Liver (tissue), 9 donors: ENCODE data around the gene KCNN1. TPM values are rescaled to one million over a fixed set of nuclear protein-coding genes. Genes with fewer than 3 reads are reported as not detected.

ENCODE experiments used
- DNase-seq: peaks from one replicate; pipeline ENCODE4 v3.0.0-alpha.2; 2017; ENCODE audit warnings: low spot score
- H3K27ac ChIP-seq, 2 donors: one replicate each; pipeline ENCODE4 v1.7.0; 2013; ENCODE audit warnings: inconsistent platforms in 2 of 2, low read length in 2 of 2, control low read depth in 1 of 2, low read depth in 1 of 2, mild to moderate bottlenecking in 1 of 2
- H3K27me3 ChIP-seq, 4 donors: one replicate each; pipeline versions ENCODE4 v1.6.1 to v1.7.0; 2013; ENCODE audit warnings: low read length in 3 of 4, inconsistent platforms in 1 of 4, mild to moderate bottlenecking in 1 of 4, moderate library complexity in 1 of 4; ENCODE audit not compliant: control insufficient read depth in 4 of 4, insufficient read depth in 4 of 4
- H3K36me3 ChIP-seq, 4 donors: one replicate each; pipeline versions ENCODE4 v1.6.1 to v1.7.0; 2013; ENCODE audit warnings: low read length in 3 of 4, mild to moderate bottlenecking in 3 of 4, low read depth in 1 of 4, moderate library complexity in 1 of 4; ENCODE audit not compliant: control insufficient read depth in 4 of 4, insufficient read depth in 3 of 4
- H3K4me1 ChIP-seq, 4 donors: one replicate each; pipeline versions ENCODE4 v1.6.1 to v1.7.0; 2013; ENCODE audit warnings: low read length in 3 of 4, mild to moderate bottlenecking in 3 of 4, moderate library complexity in 1 of 4; ENCODE audit not compliant: control insufficient read depth in 4 of 4, insufficient read depth in 4 of 4
- H3K4me3 ChIP-seq, 3 donors: one replicate each; pipeline versions ENCODE4 v1.6.1 to v1.7.0; 2013; ENCODE audit warnings: low read length in 3 of 3, control low read depth in 1 of 3, low read depth in 1 of 3, mild to moderate bottlenecking in 1 of 3
- H3K9ac ChIP-seq, 2 donors: one replicate each; pipeline ENCODE4 v1.7.0; 2013; ENCODE audit warnings: low read length in 2 of 2, mild to moderate bottlenecking in 2 of 2, moderate library complexity in 2 of 2, control low read depth in 1 of 2, low read depth in 1 of 2
- H3K9me3 ChIP-seq, 4 donors: one replicate each; pipeline versions ENCODE4 v1.6.1 to v1.7.0; 2013; ENCODE audit warnings: low read length in 3 of 4; ENCODE audit not compliant: control insufficient read depth in 4 of 4
- EGR1 ChIP-seq, 2 donors: IDR thresholded peaks; 2 replicates each; pipeline ENCODE4 v1.6.1; 2016 to 2018; ENCODE audit warnings: antibody characterized with exemption in 2 of 2, low read depth in 2 of 2
- FOXA1 ChIP-seq: IDR thresholded peaks from 2 replicates; pipeline ENCODE4 v1.6.1; 2016; ENCODE audit warnings: antibody characterized with exemption
- GABPA ChIP-seq, 2 donors: IDR thresholded peaks in 1 of 2; conservative IDR thresholded peaks in 1 of 2; 2 replicates each; pipeline ENCODE4 v1.6.1; 2016; ENCODE audit warnings: antibody characterized with exemption in 2 of 2, mild to moderate bottlenecking in 1 of 2, moderate library complexity in 1 of 2
- HNF4A ChIP-seq, 2 donors: conservative IDR thresholded peaks; 2 replicates each; pipeline ENCODE4 v1.6.1; 2016; ENCODE audit warnings: antibody characterized with exemption in 2 of 2, mild to moderate bottlenecking in 2 of 2
- JUND ChIP-seq, 2 donors: IDR thresholded peaks; 2 replicates each; pipeline ENCODE4 v1.6.1; 2016; ENCODE audit warnings: antibody characterized with exemption in 2 of 2
- NR2F2 ChIP-seq: IDR thresholded peaks from 2 replicates; pipeline ENCODE4 v1.6.1; 2016; ENCODE audit warnings: antibody characterized with exemption
- RXRA ChIP-seq, 2 donors: IDR thresholded peaks; 2 replicates each; pipeline ENCODE4 v1.6.1; 2017 to 2018; ENCODE audit warnings: antibody characterized with exemption in 2 of 2, mild to moderate bottlenecking in 1 of 2
- SP1 ChIP-seq: IDR thresholded peaks from 2 replicates; pipeline ENCODE4 v1.6.1; 2018; ENCODE audit warnings: antibody characterized with exemption, mild to moderate bottlenecking
- TAF1 ChIP-seq: conservative IDR thresholded peaks from 2 replicates; pipeline ENCODE4 v1.6.1; 2016; ENCODE audit warnings: antibody characterized with exemption, mild to moderate bottlenecking
- YY1 ChIP-seq: IDR thresholded peaks from 2 replicates; pipeline ENCODE4 v1.6.1; 2016; ENCODE audit warnings: antibody characterized with exemption, mild to moderate bottlenecking
- WGBS: extraction: QIAGEN DNeasy Blood & Tissue Kit; methylation state at CpG from one replicate; pipeline ENCODE4 v1.1.7; 2013; 5-methylcytosine and 5-hydroxymethylcytosine counted together
- polyA plus RNA-seq, 2 donors: library from polyadenylated mRNA; stranded (reverse) in 1 of 2; unstranded in 1 of 2; fragments of 200-250 nt in 1 of 2; fragments of >200 nt in 1 of 2; fragmentation: Nextera tagmentation in 1 of 2; extraction: Ambion mirVana in 1 of 2; gene quantifications; one replicate each; pipeline versions ENCODE4 v1.2.1 to v1.2.3, GENCODE V29; 2013 to 2015
- total RNA-seq, 2 donors: library from RNA; depleted of rRNA; stranded (reverse); fragments of >200 nt; gene quantifications; one replicate each; pipeline ENCODE4 v1.2.3, GENCODE V29; 2014
- TF ChIP-seq, protein P1 (sequence below): fragments of 150-350 bp; IDR thresholded peaks from 2 replicates; pipeline ENCODE4 v1.5.1; 2017; ENCODE audit warnings: improper control_type of control experiment, low read depth, low read length; ENCODE audit not compliant: missing input control
- TF ChIP-seq, protein P2 (sequence below): IDR thresholded peaks from 2 replicates; pipeline ENCODE4 v1.6.1; 2016; ENCODE audit warnings: antibody characterized with exemption
- TF ChIP-seq, protein P3 (sequence below): IDR thresholded peaks from 2 replicates; pipeline ENCODE4 v1.6.1; 2016; ENCODE audit warnings: antibody characterized with exemption
- TF ChIP-seq, protein P4 (sequence below): IDR thresholded peaks from 2 replicates; pipeline ENCODE4 v1.6.1; 2016; ENCODE audit warnings: antibody characterized with exemption, mild to moderate bottlenecking
- donor health status: healthy.
- donor health status: healthy.
- donor health status: healthy.
- donor health status: healthy.
- donor health status: healthy.

KCNN1 gene
- total and polyA plus RNA-seq, 4 donors: 0.05 to 0.08 (median 0.05) TPM; not detected in 1

DNA sequence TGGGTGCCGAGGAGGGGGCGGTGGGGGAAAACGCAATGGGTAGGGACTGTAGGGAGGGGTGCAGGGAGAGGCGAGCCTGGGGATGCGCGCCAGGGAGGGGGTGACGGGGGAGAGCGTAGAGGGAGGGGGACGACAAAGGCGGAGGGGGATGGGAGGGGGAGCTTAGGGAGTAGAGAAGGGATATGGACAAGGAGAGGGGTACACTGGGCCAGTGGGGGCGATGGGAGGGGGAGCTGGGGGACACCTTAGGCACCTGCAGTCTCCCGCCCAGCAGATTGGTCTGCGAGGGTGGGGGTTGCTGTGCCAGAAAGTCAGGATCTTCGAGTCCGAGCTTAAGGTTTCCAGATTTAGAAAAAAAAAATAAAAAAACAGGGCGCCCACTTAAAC lies 18.4 kb upstream of the KCNN1 start:
- 5% methylated on average over 16 of the region's 16 CpGs for WGBS
- TF ChIP-seq, protein P1, sequence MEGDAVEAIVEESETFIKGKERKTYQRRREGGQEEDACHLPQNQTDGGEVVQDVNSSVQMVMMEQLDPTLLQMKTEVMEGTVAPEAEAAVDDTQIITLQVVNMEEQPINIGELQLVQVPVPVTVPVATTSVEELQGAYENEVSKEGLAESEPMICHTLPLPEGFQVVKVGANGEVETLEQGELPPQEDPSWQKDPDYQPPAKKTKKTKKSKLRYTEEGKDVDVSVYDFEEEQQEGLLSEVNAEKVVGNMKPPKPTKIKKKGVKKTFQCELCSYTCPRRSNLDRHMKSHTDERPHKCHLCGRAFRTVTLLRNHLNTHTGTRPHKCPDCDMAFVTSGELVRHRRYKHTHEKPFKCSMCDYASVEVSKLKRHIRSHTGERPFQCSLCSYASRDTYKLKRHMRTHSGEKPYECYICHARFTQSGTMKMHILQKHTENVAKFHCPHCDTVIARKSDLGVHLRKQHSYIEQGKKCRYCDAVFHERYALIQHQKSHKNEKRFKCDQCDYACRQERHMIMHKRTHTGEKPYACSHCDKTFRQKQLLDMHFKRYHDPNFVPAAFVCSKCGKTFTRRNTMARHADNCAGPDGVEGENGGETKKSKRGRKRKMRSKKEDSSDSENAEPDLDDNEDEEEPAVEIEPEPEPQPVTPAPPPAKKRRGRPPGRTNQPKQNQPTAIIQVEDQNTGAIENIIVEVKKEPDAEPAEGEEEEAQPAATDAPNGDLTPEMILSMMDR: no peak
- TF ChIP-seq SP1 (no peak), FOXA1 (no peak), RXRA (IDR thresholded peaks at IDR 0.05) (no peak), JUND (IDR thresholded peaks at IDR 0.05) (no peak), YY1 (no peak)
- TF ChIP-seq, protein P2, sequence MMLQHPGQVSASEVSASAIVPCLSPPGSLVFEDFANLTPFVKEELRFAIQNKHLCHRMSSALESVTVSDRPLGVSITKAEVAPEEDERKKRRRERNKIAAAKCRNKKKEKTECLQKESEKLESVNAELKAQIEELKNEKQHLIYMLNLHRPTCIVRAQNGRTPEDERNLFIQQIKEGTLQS: no peak
- TF ChIP-seq, protein P3, sequence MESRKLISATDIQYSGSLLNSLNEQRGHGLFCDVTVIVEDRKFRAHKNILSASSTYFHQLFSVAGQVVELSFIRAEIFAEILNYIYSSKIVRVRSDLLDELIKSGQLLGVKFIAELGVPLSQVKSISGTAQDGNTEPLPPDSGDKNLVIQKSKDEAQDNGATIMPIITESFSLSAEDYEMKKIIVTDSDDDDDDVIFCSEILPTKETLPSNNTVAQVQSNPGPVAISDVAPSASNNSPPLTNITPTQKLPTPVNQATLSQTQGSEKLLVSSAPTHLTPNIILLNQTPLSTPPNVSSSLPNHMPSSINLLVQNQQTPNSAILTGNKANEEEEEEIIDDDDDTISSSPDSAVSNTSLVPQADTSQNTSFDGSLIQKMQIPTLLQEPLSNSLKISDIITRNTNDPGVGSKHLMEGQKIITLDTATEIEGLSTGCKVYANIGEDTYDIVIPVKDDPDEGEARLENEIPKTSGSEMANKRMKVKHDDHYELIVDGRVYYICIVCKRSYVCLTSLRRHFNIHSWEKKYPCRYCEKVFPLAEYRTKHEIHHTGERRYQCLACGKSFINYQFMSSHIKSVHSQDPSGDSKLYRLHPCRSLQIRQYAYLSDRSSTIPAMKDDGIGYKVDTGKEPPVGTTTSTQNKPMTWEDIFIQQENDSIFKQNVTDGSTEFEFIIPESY: no peak
- Histone ChIP-seq H3K4me1 (peaks cover 6 to 40% (median 14%) of the 10 kb centered on the region in 4 donors), H3K27ac (no peak overlapping the region), H3K36me3 (peaks cover 0 to 2% (median 0%) of the 10 kb centered on the region in 4 donors), H3K4me3 (peak overlapping the region in 1 of 3 donors; percentile 83), H3K27me3 (peaks cover 0 to 16% (median 5%) of the 10 kb centered on the region in 4 donors), H3K9me3 (no peaks in the 10 kb centered on the region), H3K9ac (no peak overlapping the region)
- DNase-seq: no peak

DNA sequence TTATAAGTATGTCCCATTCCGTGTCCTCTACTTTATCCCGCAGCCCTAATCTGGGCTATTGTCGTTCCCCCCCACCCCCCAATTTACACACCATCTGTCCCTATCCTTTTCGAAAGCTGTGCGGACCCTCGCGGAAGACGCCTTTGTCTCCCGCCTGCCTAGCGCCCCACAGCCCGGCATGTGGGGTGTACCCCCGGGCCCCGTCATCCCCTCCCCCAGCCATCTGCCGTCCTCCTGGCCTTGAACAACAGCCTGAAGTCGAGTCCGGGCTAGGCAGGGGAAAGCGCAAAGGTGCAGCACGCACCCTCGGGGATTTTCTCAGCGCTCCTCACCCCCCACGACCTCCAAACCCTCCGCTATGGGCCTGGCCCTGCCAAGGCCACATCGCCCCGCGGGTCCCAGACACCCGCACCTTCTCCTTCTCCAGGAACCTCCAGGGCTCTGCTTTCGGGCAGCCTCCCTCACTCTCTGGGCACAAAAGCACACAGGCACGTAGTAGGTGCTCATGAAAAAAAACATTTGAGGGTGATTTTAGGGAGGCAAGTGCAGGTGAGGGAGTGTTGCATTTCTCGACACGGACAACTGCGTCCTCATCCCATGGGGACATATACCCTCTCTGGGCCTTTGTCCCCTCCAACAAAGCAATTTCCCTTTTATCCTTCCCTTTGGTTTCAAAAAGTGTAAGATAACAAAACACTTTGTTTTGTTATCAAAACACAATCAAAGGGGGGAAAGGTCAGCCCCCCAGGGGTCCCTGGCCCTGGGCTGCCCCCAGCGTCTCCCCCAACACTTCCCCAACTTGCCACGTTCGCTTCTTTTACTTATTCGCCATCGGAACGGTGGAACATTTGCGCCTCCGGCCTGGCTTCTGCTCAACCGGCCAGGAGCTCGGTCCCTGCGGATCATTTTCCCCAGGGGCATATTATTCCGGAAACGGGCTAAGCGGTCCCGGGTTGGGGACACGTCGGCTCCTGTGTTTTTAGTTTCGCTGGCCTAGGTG lies 17.7 kb upstream of the KCNN1 start:
- no peaks in the 10 kb centered on the region for H3K36me3 ChIP-seq
- no peak overlapping the region for H3K27ac ChIP-seq
- H3K4me3 ChIP-seq: no peak overlapping the region
- peaks cover 0 to 22% (median 7%) of the 10 kb centered on the region in 4 donors for H3K27me3 ChIP-seq
- H3K9ac ChIP-seq: no peak overlapping the region
- TF ChIP-seq TAF1 (no peak), JUND (IDR thresholded peaks at IDR 0.05) (no peak), EGR1 (IDR thresholded peaks at IDR 0.05; ENCODE audit: low read depth in 2 of 2) (no peak), NR2F2 (no peak), GABPA (IDR thresholded peaks at IDR 0.05 in 1 of 2, conservative IDR thresholded peaks at IDR 0.05 in 1 of 2) (no peak), SP1 (no peak), HNF4A (conservative IDR thresholded peaks at IDR 0.05) (no peak)
- TF ChIP-seq, protein P4, sequence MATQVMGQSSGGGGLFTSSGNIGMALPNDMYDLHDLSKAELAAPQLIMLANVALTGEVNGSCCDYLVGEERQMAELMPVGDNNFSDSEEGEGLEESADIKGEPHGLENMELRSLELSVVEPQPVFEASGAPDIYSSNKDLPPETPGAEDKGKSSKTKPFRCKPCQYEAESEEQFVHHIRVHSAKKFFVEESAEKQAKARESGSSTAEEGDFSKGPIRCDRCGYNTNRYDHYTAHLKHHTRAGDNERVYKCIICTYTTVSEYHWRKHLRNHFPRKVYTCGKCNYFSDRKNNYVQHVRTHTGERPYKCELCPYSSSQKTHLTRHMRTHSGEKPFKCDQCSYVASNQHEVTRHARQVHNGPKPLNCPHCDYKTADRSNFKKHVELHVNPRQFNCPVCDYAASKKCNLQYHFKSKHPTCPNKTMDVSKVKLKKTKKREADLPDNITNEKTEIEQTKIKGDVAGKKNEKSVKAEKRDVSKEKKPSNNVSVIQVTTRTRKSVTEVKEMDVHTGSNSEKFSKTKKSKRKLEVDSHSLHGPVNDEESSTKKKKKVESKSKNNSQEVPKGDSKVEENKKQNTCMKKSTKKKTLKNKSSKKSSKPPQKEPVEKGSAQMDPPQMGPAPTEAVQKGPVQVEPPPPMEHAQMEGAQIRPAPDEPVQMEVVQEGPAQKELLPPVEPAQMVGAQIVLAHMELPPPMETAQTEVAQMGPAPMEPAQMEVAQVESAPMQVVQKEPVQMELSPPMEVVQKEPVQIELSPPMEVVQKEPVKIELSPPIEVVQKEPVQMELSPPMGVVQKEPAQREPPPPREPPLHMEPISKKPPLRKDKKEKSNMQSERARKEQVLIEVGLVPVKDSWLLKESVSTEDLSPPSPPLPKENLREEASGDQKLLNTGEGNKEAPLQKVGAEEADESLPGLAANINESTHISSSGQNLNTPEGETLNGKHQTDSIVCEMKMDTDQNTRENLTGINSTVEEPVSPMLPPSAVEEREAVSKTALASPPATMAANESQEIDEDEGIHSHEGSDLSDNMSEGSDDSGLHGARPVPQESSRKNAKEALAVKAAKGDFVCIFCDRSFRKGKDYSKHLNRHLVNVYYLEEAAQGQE: no peak
- TF ChIP-seq, protein P2: no peak
- 11% methylated on average over 49 of the region's 49 CpGs for WGBS
- DNase-seq: no peak
- peaks cover 6 to 40% (median 14%) of the 10 kb centered on the region in 4 donors for H3K4me1 ChIP-seq
- H3K9me3 ChIP-seq: no peaks in the 10 kb centered on the region
